ENCODE results near the gene CBX8. TPM values are rescaled to one million over a fixed set of nuclear protein-coding genes. Genes with fewer than 3 reads are reported as not detected.
A peak's percentile ranks its signal among the peaks of the same experiment; 100 is the strongest.
"Not testable (repeated sequence)": the region's sequence is repeated elsewhere in the genome, so short reads cannot be mapped to it uniquely, and the experiment has no call there.

The CBX8 gene
- total RNA-seq, 2 experiments from 2014 or later: 5.3 to 6.5 TPM

DNA sequence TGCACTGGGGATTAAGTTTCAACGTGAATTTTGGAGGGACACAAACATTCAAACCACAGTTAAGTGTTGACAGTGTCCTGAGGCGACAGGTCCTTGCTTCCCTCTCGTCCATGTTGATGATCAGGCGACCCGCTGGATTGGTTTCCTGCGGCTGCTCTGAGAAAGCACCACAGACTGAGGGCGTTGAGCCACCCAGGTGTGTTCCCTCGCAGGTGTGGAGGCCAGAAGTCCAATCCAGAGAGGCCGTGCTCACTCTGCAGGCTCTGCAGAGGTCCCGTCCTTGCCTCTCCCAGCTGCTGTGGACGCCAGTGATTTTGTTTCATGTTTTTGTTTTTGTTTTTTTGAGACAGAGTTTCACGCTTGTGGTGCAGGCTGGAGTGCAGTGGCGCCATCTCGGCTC is 41.3 kb downstream of the CBX8 start:
- peaks cover 13 to 20% of the 10 kb centered on the region in 2 experiments for H3K27me3 ChIP-seq (ENCODE audit: control insufficient read depth in 1 of 2, insufficient read depth in 2 of 2, low read length in 2 of 2)
- Mint-ChIP-seq H3K36me3 (ENCODE audit: low read depth) (no peaks in the 10 kb centered on the region), H3K4me3 (no peak overlapping the region), H3K27ac (no peak overlapping the region), H3K9me3 (no peaks in the 10 kb centered on the region), H3K4me1 (ENCODE audit: low read depth) (no peaks in the 10 kb centered on the region), H3K27me3 (peaks cover 43% of the 10 kb centered on the region)
- no peak overlapping the region for H3K27ac ChIP-seq (ENCODE audit: low read depth in 1 of 2, low read length in 2 of 2)
- ATAC-seq (ENCODE audit: poor library complexity): no peak
- TF ChIP-seq, protein P1, sequence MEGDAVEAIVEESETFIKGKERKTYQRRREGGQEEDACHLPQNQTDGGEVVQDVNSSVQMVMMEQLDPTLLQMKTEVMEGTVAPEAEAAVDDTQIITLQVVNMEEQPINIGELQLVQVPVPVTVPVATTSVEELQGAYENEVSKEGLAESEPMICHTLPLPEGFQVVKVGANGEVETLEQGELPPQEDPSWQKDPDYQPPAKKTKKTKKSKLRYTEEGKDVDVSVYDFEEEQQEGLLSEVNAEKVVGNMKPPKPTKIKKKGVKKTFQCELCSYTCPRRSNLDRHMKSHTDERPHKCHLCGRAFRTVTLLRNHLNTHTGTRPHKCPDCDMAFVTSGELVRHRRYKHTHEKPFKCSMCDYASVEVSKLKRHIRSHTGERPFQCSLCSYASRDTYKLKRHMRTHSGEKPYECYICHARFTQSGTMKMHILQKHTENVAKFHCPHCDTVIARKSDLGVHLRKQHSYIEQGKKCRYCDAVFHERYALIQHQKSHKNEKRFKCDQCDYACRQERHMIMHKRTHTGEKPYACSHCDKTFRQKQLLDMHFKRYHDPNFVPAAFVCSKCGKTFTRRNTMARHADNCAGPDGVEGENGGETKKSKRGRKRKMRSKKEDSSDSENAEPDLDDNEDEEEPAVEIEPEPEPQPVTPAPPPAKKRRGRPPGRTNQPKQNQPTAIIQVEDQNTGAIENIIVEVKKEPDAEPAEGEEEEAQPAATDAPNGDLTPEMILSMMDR (IDR thresholded peaks at IDR 0.05): no peak
- ChIA-PET CTCF (no interaction called here), POLR2A (no interaction called here)
- no peaks in the 10 kb centered on the region for H3K9me3 ChIP-seq (ENCODE audit: control insufficient read depth in 1 of 2, insufficient read depth in 1 of 2, low read length in 2 of 2)
- DNase-seq: no peak
- H3K4me1 ChIP-seq (ENCODE audit: insufficient read depth, low read length): no peaks in the 10 kb centered on the region
- no peaks in the 10 kb centered on the region for H3K36me3 ChIP-seq (ENCODE audit: insufficient read depth, low read length)
- no peak overlapping the region for H3K4me3 ChIP-seq (ENCODE audit: low read length)
- intact Hi-C loops (cut with DNase I, micrococcal nuclease): no loop called here

GRCh38 chr17:79754903-79755302 is 42.0 kb downstream of the CBX8 start:
- CTCF ChIA-PET; H3K36me3 Mint-ChIP-seq (ENCODE audit: low read depth); ATAC-seq (ENCODE audit: poor library complexity); H3K27ac Mint-ChIP-seq; H3K4me1 Mint-ChIP-seq (ENCODE audit: low read depth); DNase-seq; intact Hi-C loops (cut with DNase I, micrococcal nuclease); H3K36me3 ChIP-seq (ENCODE audit: insufficient read depth, low read length); H3K4me3 ChIP-seq (ENCODE audit: low read length); H3K27ac ChIP-seq (ENCODE audit: low read depth in 1 of 2, low read length in 2 of 2); H3K9me3 ChIP-seq (ENCODE audit: control insufficient read depth in 1 of 2, insufficient read depth in 1 of 2, low read length in 2 of 2); H3K9me3 Mint-ChIP-seq; H3K4me1 ChIP-seq (ENCODE audit: insufficient read depth, low read length); H3K4me3 Mint-ChIP-seq; POLR2A ChIA-PET: not testable (repeated sequence)
- H3K27me3 Mint-ChIP-seq: peaks cover 44% of the 10 kb centered on the region
- H3K27me3 ChIP-seq (ENCODE audit: control insufficient read depth in 1 of 2, insufficient read depth in 2 of 2, low read length in 2 of 2): peaks cover 15 to 24% of the 10 kb centered on the region in 2 experiments

- H3K27me3 ChIP-seq (ENCODE audit: control insufficient read depth in 1 of 2, insufficient read depth in 2 of 2, low read length in 2 of 2): peaks cover 19 to 29% of the 10 kb centered on the region in 2 experiments
- ChIA-PET POLR2A (no interaction called here), CTCF (no interaction called here)
- Mint-ChIP-seq H3K4me3 (no peak overlapping the region), H3K27me3 (peaks cover 49% of the 10 kb centered on the region), H3K9me3 (no peaks in the 10 kb centered on the region), H3K27ac (no peak overlapping the region), H3K36me3 (ENCODE audit: low read depth) (no peaks in the 10 kb centered on the region), H3K4me1 (ENCODE audit: low read depth) (no peaks in the 10 kb centered on the region)
- H3K4me1 ChIP-seq (ENCODE audit: insufficient read depth, low read length): no peaks in the 10 kb centered on the region
- no peak overlapping the region for H3K27ac ChIP-seq (ENCODE audit: low read depth in 1 of 2, low read length in 2 of 2)
- intact Hi-C loops (cut with DNase I, micrococcal nuclease): no loop called here
- no peak for ATAC-seq (ENCODE audit: poor library complexity)
- TF ChIP-seq, protein P1 (IDR thresholded peaks at IDR 0.05): no peak
- no peak overlapping the region for H3K4me3 ChIP-seq (ENCODE audit: low read length)
- H3K9me3 ChIP-seq (ENCODE audit: control insufficient read depth in 1 of 2, insufficient read depth in 1 of 2, low read length in 2 of 2): no peaks in the 10 kb centered on the region
- no peaks in the 10 kb centered on the region for H3K36me3 ChIP-seq (ENCODE audit: insufficient read depth, low read length)
- no peak for DNase-seq
Observed at GRCh38 chr17:79754370-79754769, 42.5 kb downstream of the CBX8 start.

- Histone ChIP-seq H3K4me3 (ENCODE audit: low read length) (no peak overlapping the region), H3K9me3 (ENCODE audit: control insufficient read depth in 1 of 2, insufficient read depth in 1 of 2, low read length in 2 of 2) (peaks cover 0 to 4% of the 10 kb centered on the region in 2 experiments), H3K27me3 (ENCODE audit: control insufficient read depth in 1 of 2, insufficient read depth in 2 of 2, low read length in 2 of 2) (peaks cover 30 to 47% of the 10 kb centered on the region in 2 experiments), H3K4me1 (ENCODE audit: insufficient read depth, low read length) (peaks cover 9% of the 10 kb centered on the region), H3K36me3 (ENCODE audit: insufficient read depth, low read length) (no peaks in the 10 kb centered on the region), H3K27ac (ENCODE audit: low read depth in 1 of 2, low read length in 2 of 2) (no peak overlapping the region)
- H3K27me3 Mint-ChIP-seq: peaks cover 62% of the 10 kb centered on the region
- no peaks in the 10 kb centered on the region for H3K36me3 Mint-ChIP-seq (ENCODE audit: low read depth)
- TF ChIP-seq, protein P1 (IDR thresholded peaks at IDR 0.05): no peak
- intact Hi-C loops (cut with DNase I, micrococcal nuclease): no loop called here
- no peaks in the 10 kb centered on the region for H3K9me3 Mint-ChIP-seq
- DNase-seq (peak in 2 of 14 experiments; percentile 44 to 54), ATAC-seq (ENCODE audit: poor library complexity) (peak; percentile 51)
- H3K4me3 Mint-ChIP-seq: no peak overlapping the region
- H3K4me1 Mint-ChIP-seq (ENCODE audit: low read depth): peaks cover 5% of the 10 kb centered on the region
- H3K27ac Mint-ChIP-seq: no peak overlapping the region
- ChIA-PET POLR2A (no interaction called here), CTCF (interaction anchor here (0.6 to 1.1 kb wide), 2 partner anchors 10 to 14 kb away, joined by 3 to 5 read pairs; no protein-coding TSS in a partner anchor)
Observed at GRCh38 chr17:79752175-79752574, 44.7 kb downstream of the CBX8 start.
